A673 (cell line): ENCODE results near the gene CSNK1D.

Source experiments
- EZH2 ChIP-seq: fragments of 200-600 bp; sonication (generic); IDR thresholded peaks from 2 replicates; pipeline ENCODE4 v1.6.1; 2017; ENCODE audit warnings: borderline replicate concordance, low read depth, mild to moderate bottlenecking, mixed read lengths, antibody characterized with exemption, low read length; ENCODE audit not compliant: poor library complexity, severe bottlenecking
- TF ChIP-seq, protein P1 (sequence below): fragments of 300-800, 200-600 bp; sonication (generic); conservative IDR thresholded peaks from 2 replicates; pipeline ENCODE4 v1.5.1; 2017; ENCODE audit warnings: low read depth, mild to moderate bottlenecking, antibody characterized with exemption, low read length, moderate library complexity, mixed read lengths

DNA sequence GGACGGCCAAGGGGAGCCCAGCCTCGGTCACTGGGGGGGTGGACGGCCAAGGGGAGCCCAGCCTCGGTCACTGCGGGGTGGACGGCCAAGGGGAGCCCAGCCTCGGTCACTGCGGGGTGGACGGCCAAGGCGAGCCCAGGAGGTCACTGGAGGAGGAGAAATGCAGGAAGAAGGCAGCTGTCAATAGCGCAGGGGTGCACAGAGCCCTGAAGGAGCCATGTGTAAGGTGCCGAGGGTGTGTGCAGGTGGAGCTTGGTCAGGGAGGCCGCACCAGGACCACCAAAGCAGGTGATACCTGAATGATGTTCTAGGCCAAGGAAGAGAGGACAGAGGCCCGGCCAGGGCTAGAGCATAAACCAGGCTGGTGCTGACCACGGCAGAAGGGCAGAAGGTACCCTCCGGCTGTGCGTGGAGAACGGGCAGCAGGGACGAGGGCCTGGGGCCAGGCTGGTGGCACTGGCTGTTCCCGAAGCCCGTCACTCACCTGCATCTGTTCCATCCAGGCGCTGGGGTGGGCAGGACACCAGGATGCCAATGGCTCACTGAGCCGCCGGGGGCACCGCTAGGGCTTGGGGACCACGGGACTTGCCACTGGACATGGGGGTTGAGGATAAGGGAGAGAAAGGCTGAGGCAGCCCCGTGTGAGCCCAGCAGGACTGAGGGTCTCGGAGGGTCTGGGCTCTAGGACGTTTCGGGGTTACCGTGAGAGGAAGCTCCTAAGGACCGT, 55.0 kb downstream of the CSNK1D start:
- TF ChIP-seq, protein P1, sequence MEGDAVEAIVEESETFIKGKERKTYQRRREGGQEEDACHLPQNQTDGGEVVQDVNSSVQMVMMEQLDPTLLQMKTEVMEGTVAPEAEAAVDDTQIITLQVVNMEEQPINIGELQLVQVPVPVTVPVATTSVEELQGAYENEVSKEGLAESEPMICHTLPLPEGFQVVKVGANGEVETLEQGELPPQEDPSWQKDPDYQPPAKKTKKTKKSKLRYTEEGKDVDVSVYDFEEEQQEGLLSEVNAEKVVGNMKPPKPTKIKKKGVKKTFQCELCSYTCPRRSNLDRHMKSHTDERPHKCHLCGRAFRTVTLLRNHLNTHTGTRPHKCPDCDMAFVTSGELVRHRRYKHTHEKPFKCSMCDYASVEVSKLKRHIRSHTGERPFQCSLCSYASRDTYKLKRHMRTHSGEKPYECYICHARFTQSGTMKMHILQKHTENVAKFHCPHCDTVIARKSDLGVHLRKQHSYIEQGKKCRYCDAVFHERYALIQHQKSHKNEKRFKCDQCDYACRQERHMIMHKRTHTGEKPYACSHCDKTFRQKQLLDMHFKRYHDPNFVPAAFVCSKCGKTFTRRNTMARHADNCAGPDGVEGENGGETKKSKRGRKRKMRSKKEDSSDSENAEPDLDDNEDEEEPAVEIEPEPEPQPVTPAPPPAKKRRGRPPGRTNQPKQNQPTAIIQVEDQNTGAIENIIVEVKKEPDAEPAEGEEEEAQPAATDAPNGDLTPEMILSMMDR: no peak
- no peak for TF ChIP-seq EZH2
